ENCODE measurements around the gene BHMT.

The BHMT gene

GRCh38 chr5:79181419-79182022 lies 69.9 kb downstream of the BHMT start:
- H3K4me3 Mint-ChIP-seq = no peak overlapping the region
- TF ChIP-seq CTCF (IDR thresholded peaks at IDR 0.05; ENCODE audit: unreplicated experiment in 3 of 3) = no peak
- H3K4me1 Mint-ChIP-seq = no peaks in the 10 kb centered on the region
- H3K27ac Mint-ChIP-seq = no peak overlapping the region
- no peaks in the 10 kb centered on the region for H3K36me3 Mint-ChIP-seq (ENCODE audit: low read depth)
- no peaks in the 10 kb centered on the region for H3K27me3 Mint-ChIP-seq (ENCODE audit: low read depth)
- no peaks in the 10 kb centered on the region for H3K9me3 Mint-ChIP-seq
